Fibroblast of peridontal ligament (primary cell): ENCODE results near the gene ARSI.

Source experiments
- DNase-seq: peaks from one replicate; pipeline ENCODE4 v3.0.0-alpha.2; 2010; ENCODE audit errors: extremely low read depth

Gene ARSI

GRCh38 chr5:150293091-150293941, 9.4 kb downstream of the ARSI start:
- no peak for DNase-seq

GRCh38 chr5:150291388-150292385, 11.0 kb downstream of the ARSI start:
- DNase-seq = no peak

- no peak for DNase-seq
These were observed 12.9 kb downstream of the ARSI start, which contains the start of gene CAMK2A for GRCh38 chr5:150289551-150290390. TSS of gene CAMK2A (minus strand) at chr5:150289773. CDS start at chr5:150289625, 148 bp downstream.

GRCh38 chr5:150288791-150289190, 13.9 kb downstream of the ARSI start:
- DNase-seq = no peak

GRCh38 chr5:150288361-150288760, 14.3 kb downstream of the ARSI start:
- DNase-seq = no peak

GRCh38 chr5:150286820-150287219, 15.9 kb downstream of the ARSI start:
- no peak for DNase-seq

- DNase-seq = no peak
These were observed 17.6 kb downstream of the ARSI start for GRCh38 chr5:150285114-150285513.

GRCh38 chr5:150284311-150284710, 18.4 kb downstream of the ARSI start:
- no peak for DNase-seq

- DNase-seq = no peak
These were observed 18.8 kb downstream of the ARSI start for GRCh38 chr5:150283904-150284303.

- no peak for DNase-seq
These were observed 20.7 kb downstream of the ARSI start for GRCh38 chr5:150281987-150282386.

- no peak for DNase-seq
These were observed 23.2 kb downstream of the ARSI start for GRCh38 chr5:150279330-150280020.

GRCh38 chr5:150278916-150279315, 23.8 kb downstream of the ARSI start:
- peak; percentile 73 for DNase-seq

GRCh38 chr5:150278046-150278730, 24.5 kb downstream of the ARSI start:
- DNase-seq = peak; percentile 18

GRCh38 chr5:150277043-150277442, 25.7 kb downstream of the ARSI start:
- no peak for DNase-seq

GRCh38 chr5:150274811-150275210, 27.9 kb downstream of the ARSI start:
- DNase-seq = no peak

- DNase-seq = peak; percentile 51
These were observed 30.2 kb downstream of the ARSI start for GRCh38 chr5:150272531-150272930.

- DNase-seq = no peak
These were observed 30.8 kb downstream of the ARSI start for GRCh38 chr5:150271923-150272322.

- no peak for DNase-seq
These were observed 31.4 kb downstream of the ARSI start for GRCh38 chr5:150271296-150271692.

GRCh38 chr5:150270541-150271295, 32.0 kb downstream of the ARSI start:
- no peak for DNase-seq
